ENCODE measurements around the gene NAIF1.
"Not testable (repeated sequence)": the region's sequence is repeated elsewhere in the genome, so short reads cannot be mapped to it uniquely, and the experiment has no call there.

The NAIF1 gene

DNA sequence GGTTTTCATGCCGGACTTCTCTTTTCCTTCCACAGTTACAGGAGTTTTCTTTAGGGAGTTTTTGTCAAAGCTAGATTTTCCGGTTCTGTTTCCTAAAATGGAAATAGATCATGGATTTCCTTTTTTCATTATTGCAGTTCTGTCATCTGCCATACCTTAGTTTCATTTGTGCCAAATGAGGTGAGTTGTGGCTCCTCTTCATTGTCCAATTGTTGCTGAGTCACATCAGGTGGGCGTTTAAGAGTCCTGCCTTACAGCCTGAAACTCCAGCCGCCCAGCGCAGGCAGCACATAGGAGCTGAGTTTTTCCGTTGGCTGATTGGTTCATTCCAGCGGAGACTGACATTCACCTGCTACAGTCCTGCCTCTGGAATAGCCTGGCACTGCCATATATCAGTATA is 15.0 kb upstream of the NAIF1 start:
- no peak for DNase-seq

DNA sequence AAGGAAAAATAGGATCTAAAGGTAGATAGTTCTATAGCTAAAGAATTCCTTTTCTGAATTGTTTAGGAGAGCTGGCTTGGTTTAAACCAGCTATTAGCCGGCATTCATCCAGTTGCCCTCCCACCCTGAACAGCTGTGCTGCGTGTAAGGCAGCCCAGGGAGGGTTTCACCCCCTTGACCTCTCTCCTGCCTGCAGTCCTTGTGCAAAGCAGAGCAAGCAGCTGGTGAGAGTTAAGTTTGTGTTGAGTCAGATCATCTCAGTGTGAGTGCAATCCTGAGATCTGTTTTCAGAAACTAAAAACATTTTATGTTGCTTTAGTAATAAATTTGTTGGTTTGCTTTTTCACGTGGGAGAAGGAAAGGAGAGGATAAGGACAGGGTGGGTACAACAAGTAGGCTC is 13.9 kb upstream of the NAIF1 start:
- DNase-seq, result no peak

DNA sequence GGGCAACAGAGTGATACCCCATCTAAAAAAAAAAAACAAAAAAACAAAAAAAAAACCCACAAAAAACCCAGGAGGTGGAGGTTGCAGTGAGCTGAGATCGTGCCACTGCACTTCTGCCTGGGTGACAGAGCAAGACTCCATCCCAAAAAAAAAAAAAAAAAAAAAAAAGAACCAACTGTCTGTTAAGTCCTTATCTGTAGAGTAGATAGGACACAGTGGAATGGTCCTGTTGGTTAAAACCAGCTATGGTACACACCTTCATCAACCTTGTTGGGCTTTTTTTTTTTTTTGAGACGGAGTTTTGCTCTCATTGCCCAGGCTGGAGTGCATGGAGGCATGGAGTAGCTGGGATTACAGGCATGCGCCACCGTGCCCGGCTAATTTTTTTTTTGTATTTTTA is 13.1 kb upstream of the NAIF1 start:
- no peak for DNase-seq

DNA sequence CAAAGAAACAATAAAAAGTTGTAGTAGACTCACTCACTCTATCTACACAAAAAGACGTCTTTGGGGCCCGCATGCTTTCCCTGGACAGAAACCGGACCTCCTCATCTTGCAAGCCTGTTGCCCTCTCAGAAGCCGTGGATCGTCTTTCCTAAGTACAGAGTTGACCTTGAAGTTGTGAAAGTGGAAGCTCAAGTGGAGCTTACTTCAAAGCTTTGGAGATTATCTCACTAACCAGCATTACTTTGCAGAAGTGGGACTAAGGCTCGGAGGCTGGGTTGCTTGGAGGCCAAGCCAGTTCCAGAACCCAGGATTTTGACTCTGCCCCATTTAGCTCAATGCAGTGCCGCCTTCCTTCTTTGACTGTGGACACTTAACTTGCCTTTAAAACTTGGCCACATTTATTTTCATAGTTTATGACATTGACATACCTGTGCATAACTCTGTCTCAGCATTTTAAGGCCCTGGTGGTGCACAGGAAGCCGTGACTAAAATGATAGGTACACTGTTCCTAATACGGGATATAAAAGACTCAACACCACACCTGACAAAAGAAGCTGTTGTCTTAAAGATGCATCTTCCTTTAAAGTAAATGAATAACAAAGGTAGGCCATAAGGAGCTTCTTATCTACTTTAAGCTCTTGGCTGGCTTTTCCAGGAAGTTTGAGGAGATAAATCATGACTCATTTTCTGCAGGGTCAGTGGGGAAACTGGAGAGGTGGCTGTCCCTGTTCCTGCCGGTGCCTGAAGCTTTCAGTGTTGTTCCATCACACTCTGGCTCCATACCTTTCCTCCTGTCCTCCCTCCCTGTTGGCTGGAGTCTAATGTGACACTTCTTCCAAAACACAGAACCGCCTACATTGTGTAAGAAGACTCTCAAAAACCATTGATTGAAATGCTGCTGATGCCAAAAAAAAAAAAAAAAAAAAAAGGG is 11.6 kb upstream of the NAIF1 start:
- DNase-seq, result no peak

DNA sequence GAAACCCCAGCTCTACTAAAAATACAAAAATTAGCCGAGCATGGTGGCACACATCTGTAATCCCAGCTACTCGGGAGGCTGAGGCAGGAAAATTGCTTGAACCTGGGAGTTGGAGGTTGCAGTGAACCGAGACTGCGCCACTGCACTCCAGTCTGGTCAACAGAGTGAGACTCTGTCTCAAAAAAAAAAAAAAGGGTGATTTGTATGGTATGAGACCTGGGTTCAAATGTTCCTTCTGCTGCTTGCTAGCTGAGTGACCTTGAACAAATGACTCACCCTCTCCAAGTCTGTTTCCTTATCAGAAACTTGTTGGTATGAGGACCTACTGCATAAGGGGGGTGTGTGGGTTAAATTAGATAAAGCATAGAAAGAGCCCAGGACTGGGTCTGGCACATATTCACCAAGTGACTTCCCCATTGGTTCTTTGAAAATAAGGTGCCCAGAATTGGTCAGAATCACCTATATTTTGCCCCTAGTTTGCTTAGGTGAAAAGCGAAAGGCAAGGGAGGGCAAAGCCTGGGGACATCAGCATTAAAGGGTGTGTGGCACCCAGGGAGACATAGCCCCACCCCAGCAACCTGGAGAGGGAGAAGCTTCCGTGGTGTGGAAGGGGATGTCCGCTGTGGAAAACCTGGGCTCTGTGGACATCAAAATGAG is 10.9 kb upstream of the NAIF1 start:
- no peak for DNase-seq

DNA sequence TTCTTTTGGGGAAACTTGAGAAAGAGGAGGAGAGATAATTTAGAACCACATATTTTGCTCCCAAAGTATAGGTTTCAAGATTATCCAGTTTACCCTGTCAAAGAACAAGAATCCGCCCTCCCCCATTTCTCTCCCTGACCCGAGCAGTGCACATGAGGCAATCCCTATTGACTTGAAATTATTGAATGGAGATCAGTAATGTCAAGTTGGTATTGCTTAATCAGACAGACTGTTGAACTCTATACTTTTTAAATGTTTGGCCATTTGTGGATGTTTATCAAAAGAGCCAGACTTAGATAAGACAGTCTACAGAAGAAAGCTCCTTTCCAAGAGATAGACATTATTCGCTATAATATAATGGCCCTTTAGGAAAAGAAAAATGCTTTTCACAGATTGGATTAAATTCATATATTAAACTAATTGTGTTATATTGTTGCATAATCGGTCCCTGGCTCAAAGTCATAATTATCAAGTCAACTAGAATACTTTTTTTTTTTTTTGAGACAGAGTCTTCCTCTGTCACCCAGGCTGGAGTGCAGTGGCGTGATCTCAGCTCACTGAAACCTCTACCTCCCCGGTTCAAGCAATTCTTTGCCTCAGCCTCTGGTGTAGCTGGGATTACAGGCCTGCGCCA is 6.2 kb upstream of the NAIF1 start:
- no peak for DNase-seq

- DNase-seq, result peak; percentile 20
Measured at GRCh38 chr9:128072144-128073021, 5.3 kb upstream of the NAIF1 start.

DNA sequence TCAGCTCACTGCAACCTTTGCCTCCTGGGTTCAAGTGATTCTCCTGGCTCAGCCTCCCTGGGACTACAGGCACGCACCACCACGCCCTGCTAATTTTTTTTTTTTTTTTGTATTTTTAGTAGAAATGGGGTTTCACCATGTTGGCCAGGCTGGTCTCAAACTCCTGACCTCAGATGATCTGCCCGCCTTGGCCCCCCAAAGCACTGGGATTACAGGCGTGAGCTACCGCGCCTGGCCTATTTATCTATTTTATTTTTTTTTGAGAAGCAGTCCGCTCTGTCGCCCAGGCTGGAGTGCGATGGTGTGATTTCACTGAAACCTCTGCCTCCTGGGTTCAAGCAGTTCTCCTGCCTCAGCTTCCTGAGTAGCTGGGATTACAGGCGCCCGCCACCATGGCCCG is 4.4 kb upstream of the NAIF1 start:
- not testable (repeated sequence) for DNase-seq

GRCh38 chr9:128070874-128071273 is 3.8 kb upstream of the NAIF1 start:
- no peak for DNase-seq

DNA sequence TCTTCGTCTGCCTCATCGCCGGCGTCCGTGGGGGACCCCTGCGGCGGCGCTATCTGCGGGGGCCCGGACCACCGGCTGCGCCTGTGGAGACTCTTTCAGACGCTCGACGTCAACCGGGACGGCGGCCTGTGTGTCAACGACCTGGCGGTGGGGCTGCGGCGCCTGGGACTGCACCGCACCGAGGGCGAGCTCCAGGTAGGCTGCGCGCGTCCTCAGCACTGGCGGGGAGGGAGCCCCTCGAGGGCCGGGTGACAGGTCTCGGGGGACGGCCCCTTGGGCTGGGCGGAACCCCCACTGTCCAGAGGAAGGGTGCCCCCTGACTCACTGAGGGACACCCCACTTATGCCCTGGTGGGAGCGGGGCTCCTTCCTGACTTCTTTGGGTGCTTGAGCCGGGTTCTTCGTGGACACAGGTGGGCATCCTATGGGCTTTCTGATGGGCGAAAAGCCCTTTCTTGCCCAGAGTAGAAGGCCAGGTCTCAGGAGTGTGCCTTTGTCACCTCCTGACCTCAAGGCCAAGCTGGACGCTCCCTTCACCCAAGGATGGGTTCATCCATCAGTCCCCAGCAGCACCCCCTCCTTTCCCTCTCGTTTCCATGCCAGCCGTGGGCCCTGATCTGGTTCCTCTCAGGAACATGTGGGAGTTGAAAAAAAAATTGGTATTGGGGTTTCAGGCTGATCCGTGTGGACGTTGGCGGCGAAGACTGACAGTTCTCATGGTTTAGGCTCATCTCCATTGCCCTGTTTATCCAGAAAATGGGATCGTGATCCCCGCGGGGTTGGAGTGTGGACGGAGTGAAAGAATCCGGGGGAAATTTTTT is 1.5 kb upstream of the NAIF1 start:
- peak; percentile 24 for DNase-seq

- peak; percentile 100 for DNase-seq
Measured at GRCh38 chr9:128067645-128068385, 695 bp upstream of the NAIF1 start, which contains the start of gene SLC25A25. Gene SLC25A25, plus strand, starts transcription at chr9:128068232. Its CDS starts 88 bp downstream, at chr9:128068320.

DNA sequence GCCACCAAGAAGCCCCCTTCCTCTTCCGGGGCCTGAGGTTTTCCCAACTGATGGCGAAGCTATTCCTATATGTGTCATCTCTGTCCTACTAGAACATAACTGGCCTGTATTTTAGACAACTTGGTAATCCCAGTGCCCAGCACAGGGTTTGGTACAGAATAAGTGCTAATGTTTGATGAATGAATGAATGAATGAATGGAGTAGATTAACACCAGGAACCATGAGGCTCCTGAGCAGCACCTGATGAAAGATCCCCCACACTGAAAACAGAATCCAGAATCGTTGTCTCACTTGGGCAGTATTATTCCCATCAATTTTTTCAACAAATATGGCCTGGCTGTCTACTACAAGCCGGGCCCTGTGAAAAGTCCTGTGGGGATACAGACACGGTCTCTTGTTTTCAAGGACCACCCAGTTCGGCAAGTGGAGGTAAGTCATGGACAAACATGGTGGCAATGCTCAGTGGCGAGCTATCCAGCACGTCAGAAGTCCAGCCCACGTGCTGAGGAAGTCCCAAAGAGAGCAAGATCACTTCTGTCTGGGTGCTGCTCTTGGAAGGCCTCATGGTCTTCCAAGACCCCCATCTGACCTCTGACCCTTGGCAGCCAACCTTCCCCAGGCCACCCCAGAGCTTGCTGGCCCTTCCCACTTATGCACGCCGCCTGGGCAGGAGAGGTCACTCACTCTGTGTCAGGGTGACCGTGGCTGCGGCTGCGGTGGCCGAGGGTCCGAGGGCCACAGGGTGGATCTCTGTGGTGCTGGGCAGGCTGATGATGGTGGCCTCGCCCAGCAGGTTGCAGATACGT is 1.0 kb downstream of the NAIF1 start:
- no peak for DNase-seq

DNA sequence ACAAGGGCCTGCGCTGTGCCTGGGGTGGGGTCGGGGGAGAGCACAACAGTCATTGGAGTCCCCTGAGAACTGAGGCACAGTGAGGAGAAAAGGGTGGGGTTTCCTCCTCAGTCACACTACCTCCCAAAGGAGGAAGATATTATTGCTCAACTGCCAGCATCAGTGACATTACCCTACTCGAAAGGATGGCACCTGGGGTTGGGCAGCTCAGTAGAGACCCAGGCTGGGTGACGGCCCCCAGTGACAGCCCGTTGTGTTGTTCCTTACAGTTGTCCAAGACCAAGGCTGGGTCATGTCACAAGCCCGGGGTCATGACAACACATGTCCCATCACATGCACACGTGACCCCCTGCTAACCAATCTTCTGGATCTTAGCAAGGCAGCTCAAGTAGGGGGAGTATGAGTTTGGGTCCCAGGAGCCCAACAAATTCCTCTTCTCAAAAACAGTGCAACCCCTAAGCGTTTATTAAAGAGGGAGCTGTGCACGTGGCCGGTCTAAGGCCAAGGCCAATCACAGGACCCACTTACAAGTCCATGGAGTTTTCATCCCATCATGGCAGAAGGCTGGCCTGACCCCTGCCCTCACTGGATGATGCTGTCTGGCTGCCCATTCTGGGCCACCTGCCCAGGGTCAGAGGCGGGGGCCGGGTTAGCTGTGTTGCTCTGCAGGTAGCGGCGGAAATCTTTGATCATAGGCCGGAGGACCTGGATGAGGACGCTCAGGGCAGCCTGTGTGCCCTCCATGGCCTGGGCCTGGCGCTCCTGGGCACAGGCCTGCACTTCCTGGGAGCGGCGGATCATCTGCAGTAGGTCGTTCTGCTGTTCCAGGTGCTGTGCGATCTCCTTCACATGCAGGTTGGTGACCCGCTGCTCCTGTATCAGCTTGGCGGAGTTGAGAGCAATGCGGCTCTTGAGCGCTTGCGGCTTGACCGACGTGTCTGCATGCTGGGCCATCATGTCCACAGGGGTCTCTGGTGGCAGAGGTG is 4.0 kb downstream of the NAIF1 start:
- no peak for DNase-seq

GRCh38 chr9:128062279-128062678 is 4.8 kb downstream of the NAIF1 start:
- no peak for DNase-seq

DNA sequence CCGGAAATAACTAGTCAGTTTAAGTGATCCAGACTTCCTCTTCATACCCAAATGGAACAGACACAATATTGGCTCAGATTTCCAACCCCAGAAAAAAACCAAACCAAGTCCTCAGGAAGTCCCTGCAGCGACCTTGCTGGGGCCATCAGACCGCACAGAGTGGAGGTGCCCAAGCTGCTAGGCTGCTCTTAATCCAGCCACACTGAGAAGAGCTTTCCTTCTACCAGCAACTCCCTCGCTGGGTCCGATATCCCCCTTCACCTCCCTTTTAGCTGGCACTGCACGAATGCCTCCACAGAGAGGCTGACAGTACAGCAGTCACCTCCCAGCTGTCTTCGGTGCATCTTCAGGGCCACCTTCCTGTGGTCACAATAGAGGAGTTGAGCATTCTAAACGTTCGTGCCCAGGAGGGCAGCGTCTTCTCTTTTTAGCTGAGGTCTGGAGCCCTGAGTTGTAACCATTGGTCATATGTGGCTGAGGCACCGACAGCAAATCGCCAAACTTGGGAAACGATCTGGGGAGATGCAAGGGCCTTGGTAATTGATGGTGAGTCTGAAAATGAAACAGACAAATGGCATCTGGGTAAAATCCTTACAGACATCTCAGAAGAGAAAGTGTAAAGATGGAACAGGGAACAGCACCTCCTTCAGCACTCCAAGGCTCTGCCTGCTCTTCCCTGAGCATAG is 5.7 kb downstream of the NAIF1 start:
- DNase-seq, result no peak

DNA sequence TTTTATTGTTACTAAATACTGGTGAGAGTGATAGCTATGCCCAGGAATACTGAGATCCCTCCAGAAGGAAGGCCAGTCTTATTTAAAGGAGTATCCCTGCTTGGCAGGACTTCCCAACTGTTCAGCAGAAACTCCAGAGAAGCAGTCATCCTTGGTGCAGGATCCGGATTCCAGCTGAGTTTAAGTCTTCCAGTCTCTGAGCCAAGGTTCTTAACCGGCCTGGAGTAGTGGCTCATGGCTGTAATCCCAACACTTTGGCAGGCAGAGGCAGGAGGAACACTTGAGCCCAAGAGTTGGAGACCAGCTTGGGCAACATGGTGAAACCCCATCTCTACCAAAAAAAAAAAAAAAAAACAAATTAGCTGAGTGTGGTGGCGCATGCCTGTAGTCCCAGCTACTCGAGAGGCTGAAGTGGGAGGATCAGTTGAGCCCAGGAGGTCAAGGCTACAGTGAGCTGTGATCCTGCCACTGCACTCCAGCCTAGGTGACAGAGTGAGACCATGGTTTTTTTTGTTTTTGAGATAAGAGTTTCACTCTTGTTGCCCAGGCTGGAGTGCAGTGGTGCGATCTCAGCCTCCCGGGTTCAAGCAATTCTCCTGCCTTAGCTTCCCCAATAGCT is 7.6 kb downstream of the NAIF1 start:
- no peak for DNase-seq

DNA sequence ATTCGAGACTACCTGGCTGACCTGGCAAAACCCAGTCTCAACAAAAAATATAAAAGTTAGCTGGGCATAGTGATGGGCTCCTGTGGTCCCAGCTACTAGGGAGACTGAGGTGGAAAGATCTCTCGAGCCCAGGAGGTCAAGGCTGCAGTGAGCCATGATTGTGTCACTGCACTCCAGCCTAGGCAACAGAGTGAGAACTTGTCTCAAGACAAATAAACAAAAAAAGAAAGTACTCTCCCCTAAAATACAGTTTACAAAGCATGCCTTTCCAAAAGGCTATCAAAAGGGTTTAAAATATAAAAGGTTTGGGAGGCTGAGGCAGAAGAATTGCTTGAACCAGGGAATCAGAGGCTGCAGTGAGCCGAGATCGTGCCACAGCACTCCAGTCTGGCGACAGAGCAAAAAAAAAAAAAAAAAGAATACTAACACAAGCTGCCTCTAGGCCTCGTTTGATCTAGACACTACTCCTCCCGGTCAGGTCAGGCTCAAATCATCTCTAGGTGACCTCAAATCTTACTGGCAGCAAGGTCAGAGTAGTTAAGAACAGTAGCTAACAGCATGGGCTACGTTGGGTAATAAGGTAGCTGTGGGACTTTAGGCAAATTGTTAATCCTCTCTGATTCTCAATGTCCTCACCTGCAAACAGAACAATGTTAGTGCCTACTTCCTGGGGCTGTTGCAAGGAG is 9.3 kb downstream of the NAIF1 start:
- DNase-seq, result no peak

Data from activated CD4-positive, alpha-beta T cell treated with anti-CD3 and anti-CD28 coated beads for 1 hour (primary cell).